Epithelial cell of proximal tubule (primary cell): ENCODE data around the gene CDH24. TPM values are rescaled to one million over a fixed set of nuclear protein-coding genes. Genes with fewer than 3 reads are reported as not detected.

Source experiments
- DNase-seq: peaks from one replicate; pipeline ENCODE4 v3.0.0-alpha.2; 2011; ENCODE audit warnings: low read depth
- H3K4me3 ChIP-seq: 2 replicates; pipeline ENCODE4 v1.5.1; 2011; ENCODE audit warnings: low read depth, mild to moderate bottlenecking, low read length
- CTCF ChIP-seq: conservative IDR thresholded peaks from 2 replicates; pipeline ENCODE4 v1.5.1; 2012; ENCODE audit warnings: low read depth, mild to moderate bottlenecking, low read length
- total RNA-seq: library from RNA; depleted of rRNA; stranded (reverse); fragments of >200 nt; gene quantifications from 2 replicates; pipeline ENCODE4 v1.2.3, GENCODE V29; 2015

Gene CDH24
- total RNA-seq, 1 donor from 2014 or later = 17.7 TPM

- no peak for DNase-seq
- H3K4me3 ChIP-seq = no peak overlapping the region
- TF ChIP-seq CTCF = no peak
Observed at GRCh38 chr14:23102801-23103200, 45.5 kb upstream of the CDH24 start.

- DNase-seq = no peak
- no peak for TF ChIP-seq CTCF
Observed at GRCh38 chr14:23101986-23102625, 44.8 kb upstream of the CDH24 start.

GRCh38 chr14:23101213-23101970, 44.1 kb upstream of the CDH24 start:
- no peak overlapping the region for H3K4me3 ChIP-seq
- TF ChIP-seq CTCF = no peak
- no peak for DNase-seq

More at GRCh38 chr14:23101986-23102625, 44.8 kb upstream of the CDH24 start:
- H3K4me3 ChIP-seq = no peak overlapping the region

- no peak for TF ChIP-seq CTCF
- DNase-seq = no peak
- no peak overlapping the region for H3K4me3 ChIP-seq
Observed at GRCh38 chr14:23099212-23099861, 42.0 kb upstream of the CDH24 start.

- DNase-seq = no peak
- H3K4me3 ChIP-seq = no peak overlapping the region
- no peak for TF ChIP-seq CTCF
Observed at GRCh38 chr14:23097786-23098185, 40.5 kb upstream of the CDH24 start.

- peak within 1 kb of the TSS; percentile 74 for H3K4me3 ChIP-seq
- DNase-seq = peak; percentile 98
- no peak for TF ChIP-seq CTCF
Observed at GRCh38 chr14:23095196-23096108, 38.1 kb upstream of the CDH24 start, which contains the start of gene C14orf119. Gene C14orf119, plus strand, starts transcription at chr14:23095505. Its CDS starts 2,154 bp downstream, at chr14:23097659.
